ENCODE measurements around the gene PTPRS. TPM values are rescaled to one million over a fixed set of nuclear protein-coding genes. Genes with fewer than 3 reads are reported as not detected.

The PTPRS gene
- total and polyA plus RNA-seq, 2 of the 8 experiments (the other 6 are each of a cell fraction or from before 2014, with no cell fraction given): 96.8 to 223 TPM

DNA sequence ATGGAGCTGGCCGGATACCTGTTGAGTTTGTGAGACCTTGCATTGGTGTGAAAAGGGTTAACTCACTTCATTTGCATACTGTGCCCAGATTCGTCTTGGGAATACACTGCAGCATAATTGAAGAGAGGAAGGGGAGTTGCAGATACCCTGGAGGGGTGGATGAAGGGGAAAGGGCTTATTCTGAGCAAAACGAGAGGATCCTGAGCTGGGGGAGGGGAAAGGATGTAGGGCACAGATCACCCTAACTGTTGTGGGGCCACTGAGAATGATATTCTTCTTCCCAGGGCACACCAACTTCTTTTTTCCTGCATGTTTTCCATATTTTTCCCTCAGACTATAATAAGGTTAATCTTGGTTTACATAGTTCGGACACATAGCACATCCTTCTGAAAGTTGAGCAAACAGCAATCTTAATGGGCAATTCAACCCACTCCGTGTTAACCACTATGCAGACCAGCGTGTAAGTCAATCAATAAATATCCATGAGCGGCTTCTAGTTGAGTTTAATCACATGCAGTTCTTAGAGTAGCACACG, 11.7 kb upstream of the PTPRS start (continued):
- TF ChIP-seq, protein P1, sequence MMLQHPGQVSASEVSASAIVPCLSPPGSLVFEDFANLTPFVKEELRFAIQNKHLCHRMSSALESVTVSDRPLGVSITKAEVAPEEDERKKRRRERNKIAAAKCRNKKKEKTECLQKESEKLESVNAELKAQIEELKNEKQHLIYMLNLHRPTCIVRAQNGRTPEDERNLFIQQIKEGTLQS (IDR thresholded peaks at IDR 0.05; ENCODE audit: insufficient read depth, low read depth, low read length): no peak
- TF ChIP-seq KDM1A (IDR thresholded peaks at IDR 0.05; ENCODE audit: borderline replicate concordance, low read length) (no peak), POU5F1 (IDR thresholded peaks at IDR 0.05; ENCODE audit: low read depth, low read length) (0 out of 2 replicates have a peak, but pooled peaks have one; percentile 38), TEAD4 (IDR thresholded peaks at IDR 0.05; ENCODE audit: low read depth, low read length) (no peak), POLR2AphosphoS5 (IDR thresholded peaks at IDR 0.05; ENCODE audit: low read depth, low read length) (peak; percentile 98), SRF (IDR thresholded peaks at IDR 0.05; ENCODE audit: low read depth, low read length) (no peak)

All from H1 (cell line).